Stimulated activated CD8-positive, alpha-beta memory T cell treated with anti-CD3 and anti-CD28 coated beads, Interleukin-15, amount 100 ng/mL, for 1 hour (primary cell): ENCODE data around the gene ZDHHC9.

Source experiments
- DNase-seq: peaks from one replicate; pipeline ENCODE4 v3.0.0-alpha.2; 2020; ENCODE audit warnings: low read depth

Gene ZDHHC9

GRCh38 chrX:129818123-129818522 lies 25.6 kb downstream of the ZDHHC9 start:
- DNase-seq = no peak

- DNase-seq = no peak
These were observed 29.9 kb downstream of the ZDHHC9 start for GRCh38 chrX:129813662-129814368.

- DNase-seq = no peak
These were observed 34.6 kb downstream of the ZDHHC9 start for GRCh38 chrX:129808829-129809796.

- DNase-seq = no peak
These were observed 35.4 kb downstream of the ZDHHC9 start for GRCh38 chrX:129808158-129808828.

- DNase-seq = no peak
These were observed 38.9 kb downstream of the ZDHHC9 start for GRCh38 chrX:129804806-129805205.

GRCh38 chrX:129802863-129803262 lies 40.8 kb downstream of the ZDHHC9 start:
- DNase-seq = no peak

GRCh38 chrX:129800186-129800585 lies 43.5 kb downstream of the ZDHHC9 start:
- DNase-seq = no peak

DNA sequence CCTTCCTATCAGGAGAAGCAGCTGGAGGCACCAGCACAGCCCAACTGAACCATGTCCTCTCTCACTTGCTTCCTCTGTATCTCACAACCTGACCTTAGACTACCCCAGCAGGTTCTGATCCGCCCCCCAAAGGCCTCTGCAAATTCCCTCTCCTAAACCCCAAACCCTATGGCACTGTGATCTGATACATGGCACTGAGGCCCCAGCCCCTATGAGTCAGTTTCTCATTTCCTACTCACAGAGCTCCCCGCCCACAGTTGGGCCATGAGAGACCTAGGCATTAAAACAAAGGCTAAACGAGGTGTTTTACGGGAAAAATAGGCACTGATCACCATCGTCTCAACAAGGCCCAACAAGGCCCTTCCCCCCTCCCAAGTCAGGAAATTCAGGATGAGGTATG lies 44.8 kb downstream of the ZDHHC9 start:
- DNase-seq = no peak

GRCh38 chrX:129798456-129798855 lies 45.2 kb downstream of the ZDHHC9 start:
- no peak for DNase-seq

GRCh38 chrX:129797251-129797906 lies 46.3 kb downstream of the ZDHHC9 start:
- no peak for DNase-seq

DNA sequence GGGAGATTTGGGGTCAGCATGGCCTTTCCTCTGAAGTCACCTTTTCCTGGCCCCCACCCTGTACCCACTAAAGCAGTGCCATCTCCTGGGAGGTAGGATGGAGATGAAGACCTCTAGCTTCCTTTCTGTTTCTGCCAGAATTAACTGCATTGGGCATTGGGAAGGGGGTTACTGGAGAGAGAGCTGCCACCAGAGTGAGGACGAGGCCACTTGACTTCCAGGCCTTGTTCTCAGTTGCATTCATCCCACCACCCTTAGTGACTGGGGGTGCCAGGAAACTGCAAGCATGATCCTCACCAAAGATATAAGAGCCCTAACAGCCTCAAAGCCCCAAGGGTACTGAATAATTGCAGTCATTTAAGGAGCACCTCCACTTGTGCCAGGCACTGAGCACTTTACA lies 48.1 kb downstream of the ZDHHC9 start:
- DNase-seq = no peak

- no peak for DNase-seq
These were observed 50.0 kb downstream of the ZDHHC9 start for GRCh38 chrX:129793604-129794191.

GRCh38 chrX:129792586-129793291 lies 50.9 kb downstream of the ZDHHC9 start:
- no peak for DNase-seq

- no peak for DNase-seq
These were observed 51.6 kb downstream of the ZDHHC9 start for GRCh38 chrX:129791961-129792570.

- DNase-seq = no peak
These were observed 52.4 kb downstream of the ZDHHC9 start for GRCh38 chrX:129791336-129791735.

- no peak for DNase-seq
These were observed 52.9 kb downstream of the ZDHHC9 start for GRCh38 chrX:129790808-129791207.

DNA sequence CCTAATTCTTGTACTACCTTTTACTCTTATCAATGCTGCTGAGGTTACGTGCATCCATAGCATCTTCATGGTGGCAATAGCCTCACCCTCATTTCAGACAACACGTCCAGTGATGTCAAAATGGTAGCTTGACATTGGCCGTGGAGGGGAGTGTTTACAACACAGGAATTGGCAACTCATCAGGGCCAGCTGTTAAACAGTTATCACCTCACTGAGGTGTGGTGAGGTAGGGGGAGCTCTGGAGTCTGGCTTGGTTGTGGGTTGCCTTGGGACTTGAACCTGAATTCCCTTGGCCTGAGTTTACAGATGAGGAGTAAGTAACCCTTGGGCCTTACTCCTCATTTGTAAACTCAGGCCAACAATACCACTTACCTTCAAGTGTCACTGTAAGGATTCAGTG lies 53.5 kb downstream of the ZDHHC9 start:
- DNase-seq = no peak

GRCh38 chrX:129788527-129788926 lies 55.2 kb downstream of the ZDHHC9 start:
- DNase-seq = no peak

DNA sequence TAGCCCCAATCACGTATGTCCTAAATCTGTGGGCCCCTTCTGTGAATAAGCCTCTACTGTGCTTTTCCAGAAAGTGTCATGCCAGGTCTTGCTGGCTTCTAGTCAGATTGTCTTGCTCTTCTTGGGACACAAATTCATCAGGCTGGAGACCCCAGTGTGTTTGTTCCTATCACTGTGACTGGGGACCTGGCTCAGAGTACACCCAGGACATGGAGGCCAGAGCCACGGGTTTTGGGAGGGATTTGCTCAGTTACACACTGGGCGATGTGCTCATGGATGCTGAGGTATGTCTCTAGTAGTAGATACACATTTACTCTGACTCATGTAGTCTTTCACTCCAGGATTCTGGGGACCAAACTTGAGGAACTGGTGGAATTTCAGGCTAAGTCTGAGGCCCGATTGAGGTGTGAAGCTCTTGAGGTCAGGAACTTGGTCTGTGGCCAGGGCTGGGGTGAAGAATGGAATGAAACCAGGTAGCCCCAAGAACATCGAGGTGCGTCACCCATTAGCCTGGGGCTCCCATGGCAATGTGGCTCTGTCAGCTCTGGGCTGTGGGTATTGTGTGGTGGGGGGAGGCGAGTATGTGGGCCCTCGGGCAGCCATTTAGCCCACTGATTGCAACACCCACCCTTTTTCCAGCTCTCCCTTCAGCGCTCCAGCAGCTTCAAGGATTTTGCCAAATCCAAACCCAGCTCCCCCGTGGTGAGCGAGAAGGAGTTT lies 56.2 kb downstream of the ZDHHC9 start:
- DNase-seq = no peak

DNA sequence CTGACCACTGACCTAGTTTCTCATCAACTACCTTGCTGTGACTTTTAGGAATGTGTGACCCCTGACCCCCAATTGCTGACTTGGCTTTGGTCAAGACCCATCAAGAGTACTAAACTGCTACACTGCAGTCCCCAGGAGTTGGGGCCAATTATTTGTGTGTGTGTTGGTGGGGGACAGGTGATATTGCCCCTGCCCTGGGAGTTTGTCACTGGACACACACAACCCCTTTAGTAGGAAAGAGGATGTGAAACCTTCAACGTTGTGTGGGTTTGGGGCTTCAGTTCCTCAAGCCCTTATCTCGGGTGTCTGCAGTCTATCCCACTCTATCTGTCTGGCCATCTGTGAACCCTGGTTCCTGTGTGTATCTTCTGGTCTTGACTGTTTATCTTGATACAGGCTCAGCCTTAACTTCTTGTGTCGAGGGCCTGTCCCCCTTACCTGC lies 57.5 kb downstream of the ZDHHC9 start:
- no peak for DNase-seq
